CD14-positive monocyte (primary cell): ENCODE results near the gene FAM43A. TPM values are rescaled to one million over a fixed set of nuclear protein-coding genes. Genes with fewer than 3 reads are reported as not detected.
A peak's percentile ranks its signal among the peaks of the same experiment; 100 is the strongest.

Source experiments
- DNase-seq, 3 donors: peaks; one replicate each; pipeline ENCODE4 v3.0.0-alpha.2; 2011 to 2022
- H2AFZ ChIP-seq: 2 replicates; pipeline ENCODE4 v1.6.0; 2012; ENCODE audit warnings: mild to moderate bottlenecking, low read depth, low read length, inconsistent platforms; ENCODE audit not compliant: insufficient read depth, poor library complexity, severe bottlenecking
- H3K27ac ChIP-seq, 2 donors: 1 replicate in 1 of 2; 2 replicates in 1 of 2; pipeline ENCODE4 v1.5.1; 2012 to 2013; ENCODE audit warnings: low read length in 2 of 2, control low read depth in 1 of 2, inconsistent platforms in 1 of 2, low read depth in 1 of 2, mild to moderate bottlenecking in 1 of 2
- H3K27me3 ChIP-seq, 2 donors: one replicate each; pipeline versions ENCODE4 v1.6.0 to v1.6.1; 2011 to 2013; ENCODE audit warnings: low read length in 2 of 2; ENCODE audit not compliant: control insufficient read depth in 2 of 2, insufficient read depth in 2 of 2
- H3K36me3 ChIP-seq, 2 donors: replicated peaks in 1 of 2; 1 replicate in 1 of 2; 2 replicates in 1 of 2; pipeline versions ENCODE4 v1.5.1 to v1.6.1; 2012 to 2013; ENCODE audit warnings: low read length in 2 of 2, control low read depth in 1 of 2, inconsistent platforms in 1 of 2, mild to moderate bottlenecking in 1 of 2; ENCODE audit not compliant: insufficient read depth in 2 of 2, control insufficient read depth in 1 of 2
- H3K4me1 ChIP-seq, 2 donors: 1 replicate in 1 of 2; 2 replicates in 1 of 2; pipeline versions ENCODE4 v1.5.1 to v1.6.1; 2012 to 2013; ENCODE audit warnings: low read length in 2 of 2, control low read depth in 1 of 2, inconsistent platforms in 1 of 2, mild to moderate bottlenecking in 1 of 2, moderate library complexity in 1 of 2; ENCODE audit not compliant: insufficient read depth in 2 of 2, control insufficient read depth in 1 of 2
- H3K4me2 ChIP-seq: replicated peaks from 2 replicates; pipeline ENCODE3; 2012; ENCODE audit warnings: low read length, moderate library complexity, mild to moderate bottlenecking; ENCODE audit not compliant: poor library complexity, severe bottlenecking; ENCODE audit errors: extremely low read depth
- H3K4me3 ChIP-seq, 3 experiments: fragments of 200-600 bp in 1 of 3; sonication (generic) in 1 of 3; replicated peaks in 1 of 3; 1 replicate in 2 of 3; 2 replicates in 1 of 3; pipeline ENCODE4 v1.5.1; 2011 to 2013; ENCODE audit warnings: low read length in 3 of 3, mild to moderate bottlenecking in 3 of 3, control low read depth in 2 of 3, low read depth in 2 of 3, inconsistent platforms in 1 of 3, moderate library complexity in 1 of 3
- H3K79me2 ChIP-seq: 2 replicates; pipeline ENCODE4 v1.6.0; 2012; ENCODE audit warnings: mild to moderate bottlenecking, control low read depth, inconsistent platforms, low read length, moderate library complexity; ENCODE audit not compliant: insufficient read depth
- H3K9ac ChIP-seq: 2 replicates; pipeline ENCODE4 v1.6.0; 2017; ENCODE audit warnings: low read length, mild to moderate bottlenecking; ENCODE audit not compliant: insufficient read depth, poor library complexity, severe bottlenecking
- H3K9me3 ChIP-seq, 2 donors: replicated peaks in 1 of 2; 1 replicate in 1 of 2; 2 replicates in 1 of 2; pipeline versions ENCODE4 v1.5.1 to v1.6.1; 2012 to 2013; ENCODE audit warnings: low read length in 2 of 2, control low read depth in 1 of 2; ENCODE audit not compliant: control insufficient read depth in 1 of 2, insufficient read depth in 1 of 2
- H4K20me1 ChIP-seq: 2 replicates; pipeline ENCODE4 v1.6.0; 2012; ENCODE audit warnings: mild to moderate bottlenecking, low read length, control low read depth, moderate library complexity; ENCODE audit not compliant: insufficient read depth
- H3K27ac Mint-ChIP-seq, 7 donors: one replicate each; pipeline ENCODE4 v1.8.0; 2020; ENCODE audit warnings: mild to moderate bottlenecking in 7 of 7, mixed read lengths in 7 of 7, moderate library complexity in 6 of 7, inconsistent platforms in 2 of 7
- H3K27me3 Mint-ChIP-seq, 3 donors: one replicate each; pipeline ENCODE4 v1.8.0; 2021 to 2022; ENCODE audit warnings: low read depth in 3 of 3, mild to moderate bottlenecking in 3 of 3, mixed read lengths in 3 of 3, moderate library complexity in 3 of 3, inconsistent platforms in 1 of 3
- H3K36me3 Mint-ChIP-seq, 2 donors: one replicate each; pipeline ENCODE4 v1.8.0; 2020; ENCODE audit warnings: mixed read lengths in 2 of 2, inconsistent platforms in 1 of 2, mild to moderate bottlenecking in 1 of 2
- H3K4me1 Mint-ChIP-seq: one replicate; pipeline ENCODE4 v1.8.0; 2020; ENCODE audit warnings: mild to moderate bottlenecking, mixed read lengths
- H3K4me3 Mint-ChIP-seq, 2 donors: one replicate each; pipeline ENCODE4 v1.8.0; 2020; ENCODE audit warnings: mild to moderate bottlenecking in 2 of 2, mixed read lengths in 2 of 2, moderate library complexity in 1 of 2
- H3K9me3 Mint-ChIP-seq, 7 donors: one replicate each; pipeline ENCODE4 v1.8.0; 2020 to 2022; ENCODE audit warnings: mixed read lengths in 7 of 7, mild to moderate bottlenecking in 6 of 7, moderate library complexity in 6 of 7, inconsistent platforms in 2 of 7
- WGBS: methylation state at CpG from one replicate; pipeline ENCODE4 v1.1.5; 2013; ENCODE audit warnings: missing lambda C conversion rate; ENCODE audit not compliant: insufficient coverage; 5-methylcytosine and 5-hydroxymethylcytosine counted together
- intact Hi-C, 2 donors: fragments of 100-400 bp; cut with micrococcal nuclease; formaldehyde crosslinking; loops; one replicate each; pipeline versions ENCODE4 v1.15.0 to v1.15.1; 2023
- polyA plus RNA-seq, 3 donors: library from polyadenylated mRNA; depleted of rRNA in 1 of 3; unstranded in 2 of 3; stranded (reverse) in 1 of 3; fragments of 300-500 nt in 2 of 3; fragments of >200 nt in 1 of 3; fragmentation: Illumina TruSeq in 2 of 3; gene quantifications; 1 replicate in 2 of 3; 2 replicates in 1 of 3; pipeline ENCODE4 v1.2.3, GENCODE V29; 2012 to 2021
- TF ChIP-seq, protein P1 (sequence below): fragments of 200-600 bp; IDR thresholded peaks from one replicate; pipeline ENCODE4 v1.8.0; 2022; ENCODE audit warnings: antibody characterized with exemption, mild to moderate bottlenecking

FAM43A gene
- polyA plus RNA-seq, 3 donors: 6.6 to 11.3 (median 9.8) TPM

DNA sequence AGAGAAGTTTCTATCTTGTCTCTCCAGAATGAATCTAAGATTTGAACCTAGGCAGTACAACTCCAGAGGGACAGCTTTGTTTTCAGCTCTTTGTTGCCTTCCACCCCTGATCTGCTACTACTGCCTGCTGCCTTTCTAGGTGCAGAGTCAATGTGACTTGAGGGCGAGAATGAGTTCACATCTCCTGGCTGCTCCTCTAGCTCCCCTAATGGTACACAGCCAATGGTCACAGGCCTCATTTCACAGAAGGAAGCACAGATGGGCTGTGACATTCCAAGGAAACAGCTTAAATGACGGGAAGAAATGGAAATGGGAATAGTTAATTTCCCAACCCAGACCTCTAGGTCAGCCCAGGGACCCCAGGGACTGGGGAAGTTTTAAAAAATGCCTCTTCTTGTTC, 32.4 kb downstream of the FAM43A start:
- peaks cover 0 to 2% (median 0%) of the 10 kb centered on the region in 7 donors for H3K9me3 Mint-ChIP-seq
- intact Hi-C loops: loop anchor here in 1 of 2 donors (5.0 kb wide), 1 partner anchor 69 kb away; no protein-coding TSS in a partner anchor
- H3K4me1 Mint-ChIP-seq: no peaks in the 10 kb centered on the region
- H3K4me3 Mint-ChIP-seq: no peak overlapping the region
- Histone ChIP-seq H4K20me1 (no peaks in the 10 kb centered on the region), H3K4me3 (no peak overlapping the region), H3K79me2 (no peaks in the 10 kb centered on the region), H3K4me2 (no peak overlapping the region), H2AFZ (no peak overlapping the region), H3K9me3 (no peaks in the 10 kb centered on the region), H3K9ac (no peak overlapping the region), H3K36me3 (no peaks in the 10 kb centered on the region), H3K27ac (no peak overlapping the region), H3K4me1 (no peaks in the 10 kb centered on the region), H3K27me3 (no peaks in the 10 kb centered on the region)
- DNase-seq: no peak
- H3K27me3 Mint-ChIP-seq: peaks cover 0 to 6% (median 0%) of the 10 kb centered on the region in 3 donors
- no peaks in the 10 kb centered on the region for H3K36me3 Mint-ChIP-seq
- TF ChIP-seq, protein P1, sequence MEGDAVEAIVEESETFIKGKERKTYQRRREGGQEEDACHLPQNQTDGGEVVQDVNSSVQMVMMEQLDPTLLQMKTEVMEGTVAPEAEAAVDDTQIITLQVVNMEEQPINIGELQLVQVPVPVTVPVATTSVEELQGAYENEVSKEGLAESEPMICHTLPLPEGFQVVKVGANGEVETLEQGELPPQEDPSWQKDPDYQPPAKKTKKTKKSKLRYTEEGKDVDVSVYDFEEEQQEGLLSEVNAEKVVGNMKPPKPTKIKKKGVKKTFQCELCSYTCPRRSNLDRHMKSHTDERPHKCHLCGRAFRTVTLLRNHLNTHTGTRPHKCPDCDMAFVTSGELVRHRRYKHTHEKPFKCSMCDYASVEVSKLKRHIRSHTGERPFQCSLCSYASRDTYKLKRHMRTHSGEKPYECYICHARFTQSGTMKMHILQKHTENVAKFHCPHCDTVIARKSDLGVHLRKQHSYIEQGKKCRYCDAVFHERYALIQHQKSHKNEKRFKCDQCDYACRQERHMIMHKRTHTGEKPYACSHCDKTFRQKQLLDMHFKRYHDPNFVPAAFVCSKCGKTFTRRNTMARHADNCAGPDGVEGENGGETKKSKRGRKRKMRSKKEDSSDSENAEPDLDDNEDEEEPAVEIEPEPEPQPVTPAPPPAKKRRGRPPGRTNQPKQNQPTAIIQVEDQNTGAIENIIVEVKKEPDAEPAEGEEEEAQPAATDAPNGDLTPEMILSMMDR: no peak
- no peak overlapping the region for H3K27ac Mint-ChIP-seq
- WGBS: no CpG with 5 or more reads among the region's 2 CpGs

DNA sequence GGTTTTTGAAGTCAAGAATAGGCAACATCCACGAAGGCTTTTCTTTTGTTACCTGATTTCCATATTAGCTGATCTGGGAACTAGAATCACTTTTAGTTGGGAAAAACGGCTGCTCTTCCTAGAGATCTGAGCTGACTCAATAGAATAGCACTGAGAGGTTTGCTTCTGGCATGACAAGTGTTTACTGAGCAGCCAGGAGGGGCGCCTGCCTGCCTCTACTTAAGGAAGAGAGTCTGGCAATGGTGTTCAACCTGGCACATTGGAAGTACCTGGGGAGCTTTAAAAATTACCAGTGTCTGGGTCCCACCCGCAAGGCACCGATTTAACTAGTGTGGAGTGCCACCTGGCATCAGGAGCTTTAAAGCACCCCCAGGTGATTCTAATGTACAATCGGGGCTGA, 34.4 kb downstream of the FAM43A start:
- no peaks in the 10 kb centered on the region for H3K79me2 ChIP-seq
- intact Hi-C loops: no loop called here
- no peaks in the 10 kb centered on the region for H3K36me3 Mint-ChIP-seq

More for the DNA sequence above, 34.4 kb downstream of the FAM43A start:
- Histone ChIP-seq H4K20me1 (no peaks in the 10 kb centered on the region), H3K4me3 (no peak overlapping the region), H3K4me1 (no peaks in the 10 kb centered on the region), H3K9me3 (no peaks in the 10 kb centered on the region), H3K27me3 (no peaks in the 10 kb centered on the region), H3K36me3 (no peaks in the 10 kb centered on the region), H3K9ac (no peak overlapping the region), H3K4me2 (no peak overlapping the region), H3K27ac (no peak overlapping the region), H2AFZ (no peak overlapping the region)
- whole genome bisulfite sequencing: 93% methylated on average over 5 of the region's 6 CpGs
- peaks cover 0 to 5% (median 0%) of the 10 kb centered on the region in 7 donors for H3K9me3 Mint-ChIP-seq
- peak overlapping the region in 2 of 7 donors; percentile 43 to 58 for H3K27ac Mint-ChIP-seq
- TF ChIP-seq, protein P1: no peak
- no peaks in the 10 kb centered on the region for H3K4me1 Mint-ChIP-seq
- no peak overlapping the region for H3K4me3 Mint-ChIP-seq
- H3K27me3 Mint-ChIP-seq: peaks cover 0 to 6% (median 1%) of the 10 kb centered on the region in 3 donors
- no peak for DNase-seq
